Natural killer cell treated with Interleukin-12 subunit alpha and Interleukin-12 subunit beta and Interleukin-15 and Interleukin-18, amount 100 ng/mL, for 72 hours (primary cell): Measurements from ENCODE around the gene INTS2. TPM values are rescaled to one million over a fixed set of nuclear protein-coding genes. Genes with fewer than 3 reads are reported as not detected.
A peak's percentile ranks its signal among the peaks of the same experiment; 100 is the strongest.
"Not testable (repeated sequence)": the region's sequence is repeated elsewhere in the genome, so short reads cannot be mapped to it uniquely, and the experiment has no call there.

ENCODE experiments used
- ATAC-seq, 2 donors: fragments of 150-1000 bp; cut with Tn5 transposase in 1 of 2; sonication (Bioruptor Pico), chemical (Tn5 transposase) in 1 of 2; 2 replicates each; pipeline ENCODE4 v1.10.0; 2021
- DNase-seq: peaks from one replicate; pipeline ENCODE4 v3.0.0; 2022; ENCODE audit warnings: low spot score
- H3K27ac Mint-ChIP-seq, 2 donors: 1 replicate in 1 of 2; 2 replicates in 1 of 2; pipeline ENCODE4 v1.8.0; 2022; ENCODE audit warnings: mixed read lengths in 2 of 2, mild to moderate bottlenecking in 1 of 2, moderate library complexity in 1 of 2
- H3K27me3 Mint-ChIP-seq, 2 donors: 1 replicate in 1 of 2; 2 replicates in 1 of 2; pipeline ENCODE4 v1.8.0; 2022; ENCODE audit warnings: mixed read lengths in 2 of 2
- H3K36me3 Mint-ChIP-seq: one replicate; pipeline ENCODE4 v1.8.0; 2022; ENCODE audit warnings: mixed read lengths
- H3K4me1 Mint-ChIP-seq, 2 donors: 1 replicate in 1 of 2; 2 replicates in 1 of 2; pipeline ENCODE4 v1.8.0; 2022; ENCODE audit warnings: low read depth in 2 of 2, mixed read lengths in 2 of 2, mild to moderate bottlenecking in 1 of 2
- H3K4me3 Mint-ChIP-seq: one replicate; pipeline ENCODE4 v1.8.0; 2022; ENCODE audit warnings: mixed read lengths
- H3K9me3 Mint-ChIP-seq: 2 replicates; pipeline ENCODE4 v1.8.0; 2022; ENCODE audit warnings: mixed read lengths
- total RNA-seq, 2 donors: library from RNA; stranded (reverse); gene quantifications; one replicate each; pipeline ENCODE4 v1.2.3, GENCODE V29; 2022

The INTS2 gene
- total RNA-seq, 2 donors from 2014 or later = 18.9 to 25.4 TPM

DNA sequence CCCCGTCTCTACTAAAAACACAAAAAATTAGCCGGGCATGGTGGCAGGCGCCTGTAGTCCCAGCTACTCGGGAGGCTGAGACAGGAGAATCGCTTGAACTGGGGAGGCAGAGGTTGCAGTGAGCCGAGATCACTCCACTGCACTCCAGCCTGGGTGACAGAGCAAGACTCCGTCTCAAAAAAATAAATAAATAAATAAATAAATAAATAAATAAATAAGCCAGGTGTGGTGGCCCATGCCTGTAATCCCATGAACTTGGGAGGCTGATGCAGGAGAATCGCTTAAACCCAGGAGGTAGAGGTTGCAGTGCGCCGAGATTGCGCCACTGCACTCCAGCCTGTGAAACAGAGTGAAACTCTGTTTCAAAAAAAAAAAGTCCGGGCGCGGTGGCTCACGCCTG lies 12.6 kb downstream of the INTS2 start:
- not testable (repeated sequence) for H3K4me3 Mint-ChIP-seq, DNase-seq, H3K27ac Mint-ChIP-seq, H3K4me1 Mint-ChIP-seq, H3K27me3 Mint-ChIP-seq, ATAC-seq, H3K9me3 Mint-ChIP-seq
- peaks cover 22% of the 10 kb centered on the region for H3K36me3 Mint-ChIP-seq

DNA sequence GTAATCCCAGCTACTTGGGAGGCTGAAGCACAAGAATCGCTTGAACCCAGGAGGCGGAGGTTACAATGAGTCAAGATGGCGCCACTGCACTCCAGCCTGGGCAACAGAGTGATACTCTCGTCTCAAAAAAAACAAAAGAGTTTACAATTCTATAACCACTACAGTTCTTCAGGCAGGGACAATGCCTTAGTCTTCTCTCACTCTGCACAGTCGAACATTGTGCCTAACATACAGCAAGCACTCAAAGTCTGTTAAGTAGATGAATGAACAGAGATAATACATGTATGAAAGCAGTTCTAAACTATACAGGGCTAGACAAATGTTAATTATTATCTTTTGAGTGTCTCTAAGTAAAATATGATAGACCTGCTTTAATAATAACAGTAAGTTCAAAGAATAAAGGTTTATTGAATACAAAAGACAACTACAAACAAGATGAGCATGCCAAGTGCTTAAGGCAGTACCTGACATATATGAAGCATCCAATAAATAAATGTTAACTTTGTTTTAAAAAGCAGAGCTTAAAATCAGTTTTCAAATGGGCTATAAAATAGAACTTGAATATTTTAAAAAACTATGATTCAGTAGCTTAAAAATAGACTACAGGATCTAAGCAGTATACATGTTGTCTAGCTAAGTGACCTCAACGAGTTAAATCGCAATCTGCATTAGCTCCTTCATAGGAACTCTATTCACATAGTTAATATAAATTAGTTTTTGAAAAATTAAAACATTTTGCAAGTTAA lies 19.3 kb downstream of the INTS2 start:
- Mint-ChIP-seq H3K27ac (no peak overlapping the region), H3K36me3 (peaks cover 28% of the 10 kb centered on the region)

DNA sequence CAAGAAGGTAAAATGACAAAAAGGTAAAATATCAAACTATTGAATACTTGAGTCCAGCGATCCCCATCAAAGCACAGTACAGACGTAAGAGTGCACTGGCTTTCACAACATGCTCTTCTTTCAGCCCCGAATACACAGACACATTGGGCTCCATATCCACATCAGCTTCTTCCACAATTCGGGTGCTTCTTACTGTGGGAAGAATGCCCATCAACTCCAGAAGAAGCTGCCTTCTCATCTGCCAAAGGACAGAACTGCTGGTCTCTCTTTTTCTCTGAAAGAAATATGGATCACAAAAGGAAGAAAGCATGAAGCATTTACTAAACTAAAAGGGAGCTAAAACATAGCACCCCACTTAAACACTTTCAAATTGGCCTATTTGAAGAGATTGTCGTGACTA lies 20.4 kb downstream of the INTS2 start:
- H3K36me3 Mint-ChIP-seq = peaks cover 34% of the 10 kb centered on the region
- no peaks in the 10 kb centered on the region for H3K27me3 Mint-ChIP-seq
- DNase-seq = no peak
- H3K9me3 Mint-ChIP-seq = no peaks in the 10 kb centered on the region
- H3K4me1 Mint-ChIP-seq = peaks cover 3 to 7% of the 10 kb centered on the region in 2 donors
- ATAC-seq = no peak
- H3K27ac Mint-ChIP-seq = peak overlapping the region in 1 of 2 donors; percentile 8
- H3K4me3 Mint-ChIP-seq = no peak overlapping the region

More for the DNA sequence above, 19.3 kb downstream of the INTS2 start:
- ATAC-seq = no peak
- Mint-ChIP-seq H3K4me3 (no peak overlapping the region), H3K9me3 (no peaks in the 10 kb centered on the region), H3K27me3 (no peaks in the 10 kb centered on the region), H3K4me1 (peaks cover 0 to 4% of the 10 kb centered on the region in 2 donors)
- no peak for DNase-seq

DNA sequence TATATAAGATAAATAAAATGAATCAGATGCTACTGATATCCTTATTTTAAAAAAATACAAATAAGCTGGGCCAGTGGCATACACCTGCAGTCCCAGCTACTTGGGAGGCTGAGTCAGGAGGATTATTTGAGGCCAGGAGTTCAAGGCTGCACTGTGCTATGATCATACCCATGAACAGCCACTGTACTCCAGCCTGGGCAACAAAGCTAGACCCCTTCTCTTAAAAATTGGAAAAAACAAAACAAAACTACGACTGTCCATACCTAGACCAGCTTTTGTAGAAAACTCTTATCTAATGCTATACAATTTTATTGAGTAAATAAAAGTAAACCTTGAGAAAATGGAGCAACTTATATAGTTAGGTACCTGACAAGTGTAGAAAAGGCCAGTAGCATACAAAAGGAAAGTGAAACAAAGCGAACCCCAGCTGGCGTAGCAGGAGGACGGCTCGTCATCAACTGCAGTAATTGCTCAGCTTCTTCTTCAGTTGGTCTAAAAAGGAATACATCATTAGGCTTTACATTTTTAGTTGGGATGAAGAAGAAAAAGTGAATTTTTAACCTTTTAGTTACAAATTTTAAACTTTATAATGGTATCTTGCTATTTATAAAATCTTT lies 23.6 kb downstream of the INTS2 start:
- peaks cover 21% of the 10 kb centered on the region for H3K36me3 Mint-ChIP-seq
- no peaks in the 10 kb centered on the region for H3K9me3 Mint-ChIP-seq
- no peaks in the 10 kb centered on the region for H3K27me3 Mint-ChIP-seq
- ATAC-seq (peak; percentile 79 to 84), DNase-seq (no peak)
- H3K4me1 Mint-ChIP-seq = peaks cover 3 to 7% of the 10 kb centered on the region in 2 donors
- peak overlapping the region; percentile 26 for H3K4me3 Mint-ChIP-seq
- peak overlapping the region; percentile 71 to 76 for H3K27ac Mint-ChIP-seq

DNA sequence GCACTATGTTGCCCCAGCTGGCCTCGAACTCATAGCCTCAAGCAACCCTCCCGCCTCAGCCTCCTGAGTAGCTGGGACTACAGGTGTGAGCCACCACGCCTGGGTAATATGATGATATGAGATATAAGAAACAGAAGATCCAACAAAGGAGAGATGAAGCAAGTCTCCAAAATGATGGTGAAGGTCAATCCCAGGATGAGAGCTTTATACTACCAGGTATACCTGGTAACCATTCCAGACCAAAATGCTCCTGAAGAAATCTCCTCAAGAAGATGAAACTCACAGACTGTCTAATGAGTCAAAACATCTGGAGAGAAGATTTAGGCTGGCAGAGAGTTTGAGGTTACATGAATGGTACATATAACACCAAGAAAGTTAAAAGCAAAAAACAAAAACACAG lies 24.5 kb downstream of the INTS2 start:
- Mint-ChIP-seq H3K9me3 (no peaks in the 10 kb centered on the region), H3K4me3 (peak overlapping the region; percentile 34), H3K27me3 (no peaks in the 10 kb centered on the region), H3K4me1 (peaks cover 3 to 7% of the 10 kb centered on the region in 2 donors), H3K36me3 (peaks cover 21% of the 10 kb centered on the region), H3K27ac (peak overlapping the region; percentile 71 to 76)
- ATAC-seq = no peak
- DNase-seq = no peak

DNA sequence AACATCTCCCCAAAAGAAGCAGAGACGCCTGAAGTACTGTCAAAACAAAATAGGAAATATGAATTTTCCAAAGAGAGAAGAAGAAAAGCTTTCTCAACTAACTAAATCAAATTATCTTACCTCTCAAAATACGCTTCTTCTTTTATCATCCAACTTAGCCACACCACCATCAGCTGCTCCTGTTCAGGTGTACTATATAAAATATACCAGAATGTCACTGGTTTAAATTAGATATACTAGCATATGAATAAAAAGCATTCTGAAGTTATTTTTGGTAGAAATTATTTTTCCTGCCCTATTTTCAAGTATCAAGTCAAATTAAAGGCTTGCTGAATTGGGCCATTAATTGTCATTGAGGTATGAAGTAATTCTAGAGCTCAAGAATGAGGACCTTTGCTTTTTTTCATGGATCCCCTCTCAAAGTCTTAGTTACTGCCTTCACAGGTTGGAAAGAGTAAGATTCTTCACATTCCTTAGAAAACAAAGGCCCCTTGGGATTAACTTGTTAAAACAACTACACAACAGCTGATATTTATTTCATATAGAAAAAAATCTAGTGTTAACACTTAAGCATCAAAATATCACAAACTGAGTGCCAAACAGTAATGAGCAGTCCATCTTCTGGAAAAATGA lies 30.1 kb downstream of the INTS2 start:
- no peak for ATAC-seq
- no peak overlapping the region for H3K27ac Mint-ChIP-seq
- no peak overlapping the region for H3K4me3 Mint-ChIP-seq

DNA sequence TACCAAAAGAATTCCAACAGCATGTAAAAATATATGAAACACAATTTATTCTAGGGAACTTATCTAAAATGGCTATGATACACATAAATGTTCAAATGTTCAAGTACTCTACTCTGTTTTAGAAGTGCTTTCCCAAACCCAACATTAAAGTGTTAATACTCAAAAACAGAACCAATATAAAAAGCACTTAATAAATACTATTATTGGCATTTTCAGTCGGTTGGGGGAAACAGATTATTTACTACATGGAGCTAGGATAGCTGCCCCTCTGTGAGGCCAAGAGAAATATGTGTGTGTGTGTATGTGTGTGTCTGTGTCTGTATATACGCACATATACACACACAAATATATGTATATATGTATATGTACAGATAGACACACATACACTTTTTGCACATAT lies 32.4 kb downstream of the INTS2 start:
- no peaks in the 10 kb centered on the region for H3K27me3 Mint-ChIP-seq
- DNase-seq (no peak), ATAC-seq (no peak)
- no peaks in the 10 kb centered on the region for H3K4me1 Mint-ChIP-seq
- no peaks in the 10 kb centered on the region for H3K9me3 Mint-ChIP-seq
- H3K27ac Mint-ChIP-seq = no peak overlapping the region
- H3K36me3 Mint-ChIP-seq = peaks cover 4% of the 10 kb centered on the region
- H3K4me3 Mint-ChIP-seq = no peak overlapping the region

More for the DNA sequence above, 30.1 kb downstream of the INTS2 start:
- Mint-ChIP-seq H3K4me1 (no peaks in the 10 kb centered on the region), H3K27me3 (no peaks in the 10 kb centered on the region), H3K9me3 (no peaks in the 10 kb centered on the region), H3K36me3 (peaks cover 6% of the 10 kb centered on the region)
- no peak for DNase-seq

DNA sequence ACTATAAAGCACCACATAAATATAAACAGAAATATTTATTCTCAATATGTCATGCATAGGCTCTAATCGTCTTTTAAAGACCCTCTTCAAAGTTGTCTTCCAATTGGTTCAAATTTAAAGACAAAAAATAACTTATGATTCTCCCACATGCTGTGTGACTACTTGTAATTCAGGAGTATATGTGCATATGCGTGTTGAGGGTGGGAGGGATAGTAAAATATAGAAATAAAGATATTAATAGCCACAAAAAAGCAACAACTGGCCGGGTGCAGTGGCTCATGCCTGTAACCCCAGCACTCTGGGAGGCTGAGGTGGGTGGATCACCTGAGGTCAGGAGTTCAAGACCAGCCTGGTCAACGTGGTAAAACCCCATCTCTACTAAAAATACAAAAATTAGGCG lies 33.5 kb downstream of the INTS2 start:
- H3K27me3 Mint-ChIP-seq, DNase-seq, H3K36me3 Mint-ChIP-seq, H3K4me1 Mint-ChIP-seq, ATAC-seq, H3K27ac Mint-ChIP-seq, H3K9me3 Mint-ChIP-seq, H3K4me3 Mint-ChIP-seq: not testable (repeated sequence)

DNA sequence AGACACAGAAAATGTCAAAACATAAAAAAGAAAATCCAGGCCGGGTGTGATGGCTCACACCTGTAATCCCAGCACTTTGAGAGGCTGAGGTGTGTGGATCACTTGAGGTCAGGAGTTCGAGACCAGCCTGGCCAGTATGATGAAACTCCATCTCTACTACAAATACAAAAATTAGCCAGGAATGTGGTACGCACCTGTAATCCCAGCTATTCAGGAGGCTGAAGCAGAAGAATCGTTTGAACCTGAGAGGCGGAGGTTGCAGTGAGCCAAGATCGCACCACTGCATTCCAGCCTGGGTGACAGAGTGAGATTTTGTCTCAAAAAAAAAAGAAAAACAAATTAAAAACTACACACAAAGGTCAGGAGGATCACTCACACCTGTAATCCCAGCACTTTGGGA lies 40.0 kb downstream of the INTS2 start:
- H3K4me1 Mint-ChIP-seq, ATAC-seq: not testable (repeated sequence)

DNA sequence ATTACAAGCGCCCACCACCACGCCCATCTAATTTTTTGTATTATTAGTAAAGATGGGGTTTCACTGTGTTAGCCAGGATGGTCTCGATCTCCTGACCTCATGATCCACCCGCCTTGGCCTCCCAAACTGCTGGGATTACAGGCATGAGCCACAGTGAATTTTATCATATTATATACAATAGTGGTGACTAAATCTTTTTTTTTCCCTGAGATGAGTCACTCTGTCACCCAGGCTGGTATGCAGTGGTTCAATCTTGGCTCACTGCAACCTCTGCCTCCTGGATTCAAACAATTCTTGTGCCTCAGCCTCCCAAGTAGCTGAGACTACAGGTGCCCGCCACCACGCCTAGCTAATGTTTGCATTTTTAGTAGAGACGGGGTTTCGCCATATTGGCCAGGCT lies 41.9 kb downstream of the INTS2 start:
- not testable (repeated sequence) for H3K9me3 Mint-ChIP-seq, H3K27me3 Mint-ChIP-seq, H3K27ac Mint-ChIP-seq, H3K4me3 Mint-ChIP-seq, ATAC-seq, DNase-seq, H3K4me1 Mint-ChIP-seq
- H3K36me3 Mint-ChIP-seq = peaks cover 15% of the 10 kb centered on the region

More for the DNA sequence above, 40.0 kb downstream of the INTS2 start:
- not testable (repeated sequence) for H3K27me3 Mint-ChIP-seq, H3K27ac Mint-ChIP-seq, H3K9me3 Mint-ChIP-seq, DNase-seq, H3K4me3 Mint-ChIP-seq
- H3K36me3 Mint-ChIP-seq = peaks cover 19% of the 10 kb centered on the region

DNA sequence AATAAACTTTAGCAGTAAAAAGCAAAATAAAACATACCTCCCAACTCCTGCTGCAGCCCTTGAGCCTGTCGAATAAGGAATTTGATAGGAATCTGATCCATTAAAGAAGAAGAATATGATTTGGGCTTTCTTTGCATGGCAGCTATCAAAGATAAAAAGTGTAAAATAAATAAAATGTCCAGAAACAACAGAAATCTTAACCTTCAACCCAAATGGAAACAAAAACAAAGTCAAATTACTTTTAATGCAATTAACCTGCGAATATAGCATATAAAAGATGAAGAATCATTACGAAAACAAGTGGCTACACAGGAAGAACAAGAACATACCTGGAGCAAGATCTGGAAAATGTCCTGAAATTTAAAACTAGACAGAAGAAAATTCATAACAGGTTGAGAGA lies 42.9 kb downstream of the INTS2 start:
- Mint-ChIP-seq H3K27ac (no peak overlapping the region), H3K4me1 (no peaks in the 10 kb centered on the region), H3K27me3 (no peaks in the 10 kb centered on the region), H3K36me3 (peaks cover 15% of the 10 kb centered on the region), H3K4me3 (no peak overlapping the region), H3K9me3 (no peaks in the 10 kb centered on the region)
- ATAC-seq (no peak), DNase-seq (no peak)

DNA sequence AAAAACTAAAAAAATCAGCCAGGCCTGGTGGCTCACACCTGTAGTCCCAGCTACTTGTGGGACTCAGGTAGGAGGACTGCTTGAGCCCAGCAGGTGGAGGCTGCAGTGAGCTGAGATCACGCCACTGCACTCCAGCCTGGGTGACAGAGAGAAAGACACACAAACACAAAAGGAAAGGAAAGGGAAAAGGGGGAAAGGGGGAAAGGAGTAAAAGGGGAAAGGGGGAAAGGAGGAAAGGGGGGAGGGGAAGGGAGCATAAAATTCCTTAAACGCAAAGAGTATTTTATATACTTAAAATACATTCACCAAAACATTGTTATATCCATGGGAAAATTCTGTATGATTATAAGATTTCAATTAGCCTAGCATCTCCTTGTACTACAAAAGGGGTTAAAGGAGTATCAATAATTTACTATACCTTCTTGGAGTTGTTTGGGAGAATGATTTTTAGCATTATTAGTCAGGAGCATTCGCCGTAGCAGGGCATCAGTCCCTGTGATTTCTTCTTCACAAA lies 47.1 kb downstream of the INTS2 start:
- Mint-ChIP-seq H3K4me1 (no peaks in the 10 kb centered on the region), H3K9me3 (no peaks in the 10 kb centered on the region), H3K4me3 (no peak overlapping the region), H3K27me3 (no peaks in the 10 kb centered on the region), H3K36me3 (peaks cover 12% of the 10 kb centered on the region), H3K27ac (no peak overlapping the region)
- no peak for DNase-seq
- ATAC-seq = no peak

DNA sequence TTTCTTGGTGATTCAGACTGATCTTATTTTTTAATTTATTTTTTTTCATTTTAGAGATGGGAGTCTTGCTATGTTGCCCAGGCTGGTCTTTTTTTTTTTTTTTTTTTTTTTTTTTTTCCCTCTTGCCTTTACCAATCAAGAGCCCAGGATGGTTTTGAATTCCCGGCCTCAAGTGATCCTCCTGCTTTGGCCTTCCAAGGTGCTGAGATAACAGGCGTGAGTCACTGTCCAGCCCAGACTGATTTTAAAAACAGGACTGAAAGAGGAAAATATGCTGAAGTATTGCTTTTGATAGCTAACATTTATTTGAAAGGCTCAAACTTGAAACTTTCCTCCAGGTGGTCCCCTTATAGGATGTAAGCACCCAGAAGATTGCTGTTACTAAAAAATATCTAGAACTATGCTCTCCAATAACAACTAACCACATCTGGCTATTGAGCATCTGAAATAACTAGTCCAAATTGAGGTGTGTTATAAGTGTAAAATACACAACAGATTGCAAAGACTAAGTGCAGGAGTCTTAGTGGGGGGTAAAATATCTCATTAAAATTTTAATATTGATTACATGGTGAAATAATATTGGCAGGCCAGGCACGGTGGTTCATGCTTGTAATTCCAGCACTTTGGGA lies 48.7 kb downstream of the INTS2 start:
- Mint-ChIP-seq H3K9me3 (no peaks in the 10 kb centered on the region), H3K36me3 (peaks cover 7% of the 10 kb centered on the region)

DNA sequence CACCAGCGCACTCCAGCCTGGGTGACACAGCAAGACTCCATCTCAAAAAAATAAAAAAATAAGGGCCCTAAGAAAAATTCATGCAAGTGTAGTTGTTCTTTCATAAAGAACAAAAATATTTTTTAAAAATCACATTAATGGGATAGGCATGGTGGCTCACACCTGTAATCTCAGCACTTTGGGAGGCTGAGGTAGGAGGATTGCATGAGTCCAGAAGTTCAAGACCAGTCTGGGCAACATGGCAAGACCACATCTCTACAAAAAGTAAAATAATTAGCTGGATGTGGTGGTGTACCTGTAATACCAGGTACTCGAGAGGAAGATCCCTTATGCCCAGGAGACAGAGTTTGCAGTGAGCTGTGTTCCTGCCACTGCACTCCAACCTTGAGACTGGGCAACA lies 49.3 kb downstream of the INTS2 start:
- peaks cover 12% of the 10 kb centered on the region for H3K36me3 Mint-ChIP-seq
- H3K4me3 Mint-ChIP-seq = no peak overlapping the region
- ATAC-seq (no peak), DNase-seq (no peak)
- no peaks in the 10 kb centered on the region for H3K4me1 Mint-ChIP-seq
- no peaks in the 10 kb centered on the region for H3K9me3 Mint-ChIP-seq
- H3K27me3 Mint-ChIP-seq = no peaks in the 10 kb centered on the region
- no peak overlapping the region for H3K27ac Mint-ChIP-seq

More for the DNA sequence above, 48.7 kb downstream of the INTS2 start:
- H3K27me3 Mint-ChIP-seq = no peaks in the 10 kb centered on the region
- H3K4me1 Mint-ChIP-seq = no peaks in the 10 kb centered on the region
- no peak overlapping the region for H3K27ac Mint-ChIP-seq
- no peak overlapping the region for H3K4me3 Mint-ChIP-seq
- DNase-seq (no peak), ATAC-seq (no peak)
